HG03060 (cell line): Measurements from ENCODE around the gene SYNGR3.

Experiments used
- ATAC-seq: cut with Tn5 transposase; IDR thresholded peaks from one replicate; pipeline ENCODE4 v1.9.1; 2021; ENCODE audit warnings: low read depth, moderate number of reproducible peaks; ENCODE audit not compliant: unreplicated experiment

Gene SYNGR3

DNA sequence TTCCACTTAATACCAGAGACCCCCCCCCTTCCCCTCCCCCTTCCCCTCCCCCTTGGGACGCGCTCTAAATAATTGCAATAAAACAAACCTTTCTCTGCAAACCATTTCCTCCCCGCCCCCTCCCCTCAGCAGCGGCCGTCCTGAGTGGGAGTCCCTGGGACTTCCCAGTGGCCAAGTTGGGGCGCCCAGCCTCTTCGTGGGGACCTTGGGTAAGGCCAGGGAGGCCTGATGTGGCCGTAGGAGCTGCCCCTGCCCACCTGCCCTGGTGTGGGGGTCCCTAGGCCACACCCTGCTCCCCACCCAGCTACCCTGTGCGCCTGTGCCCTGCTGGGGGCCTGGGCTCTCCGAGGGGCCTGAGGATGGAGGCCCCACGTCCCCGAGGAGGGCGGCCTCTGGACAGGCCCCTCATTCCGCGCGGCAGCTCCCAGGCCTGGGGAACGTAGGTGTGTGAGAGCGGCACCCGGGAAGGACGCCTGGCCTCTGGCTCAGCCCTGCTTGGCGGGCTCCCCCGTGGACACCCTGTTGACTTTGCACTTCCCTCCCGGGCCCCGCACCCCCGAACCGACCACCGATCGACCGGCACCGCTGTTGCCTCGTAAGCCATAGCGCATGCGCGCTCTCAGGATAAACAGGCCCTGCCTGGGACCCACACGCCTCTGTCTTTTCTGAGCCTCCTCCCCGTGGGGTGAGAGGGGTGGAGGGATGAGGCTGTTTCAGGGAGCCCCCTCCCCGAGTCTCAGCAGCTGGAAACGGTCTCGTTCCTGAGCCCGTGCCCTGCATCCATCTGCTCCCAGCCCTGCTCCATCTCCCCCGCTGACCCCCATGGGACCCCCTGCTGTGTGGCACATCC is 48.8 kb downstream of the SYNGR3 start:
- ATAC-seq, result no peak

DNA sequence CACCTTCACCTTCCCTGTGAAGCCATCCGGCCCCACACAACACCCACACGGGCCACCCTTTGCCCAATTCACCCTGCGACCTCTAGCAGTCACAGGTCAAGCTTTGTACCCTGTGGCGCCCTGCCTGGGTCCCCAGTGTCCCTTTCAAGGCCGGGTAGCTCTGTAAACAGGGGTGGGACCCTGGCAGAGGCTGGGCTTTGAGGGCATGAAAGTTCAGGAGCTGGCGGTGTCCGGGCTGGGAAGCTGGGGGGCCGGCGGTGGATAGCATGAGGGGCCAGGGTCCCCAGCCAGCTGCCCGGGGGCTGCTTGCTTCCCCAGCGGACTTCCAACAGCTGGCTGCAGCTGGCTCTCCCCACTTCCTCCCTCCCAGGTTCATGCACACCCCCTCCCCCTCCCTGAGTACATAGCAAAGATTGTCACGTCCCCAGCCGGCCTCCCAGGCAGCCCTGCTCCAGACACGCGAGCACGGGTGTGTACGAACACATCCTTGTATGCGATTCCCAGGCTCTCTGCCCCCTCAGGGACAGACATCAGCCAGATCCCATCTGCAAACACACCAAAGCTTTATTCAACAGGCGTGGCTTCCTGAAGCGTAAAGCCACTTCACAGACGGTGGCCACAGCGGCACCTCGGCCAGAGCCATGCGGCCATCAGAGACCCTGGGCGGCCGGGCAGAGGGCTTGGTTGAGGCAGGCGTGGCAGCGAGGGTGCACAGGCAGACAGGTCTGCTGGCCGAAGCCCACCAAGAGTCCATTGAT is 49.7 kb downstream of the SYNGR3 start:
- no peak for ATAC-seq

DNA sequence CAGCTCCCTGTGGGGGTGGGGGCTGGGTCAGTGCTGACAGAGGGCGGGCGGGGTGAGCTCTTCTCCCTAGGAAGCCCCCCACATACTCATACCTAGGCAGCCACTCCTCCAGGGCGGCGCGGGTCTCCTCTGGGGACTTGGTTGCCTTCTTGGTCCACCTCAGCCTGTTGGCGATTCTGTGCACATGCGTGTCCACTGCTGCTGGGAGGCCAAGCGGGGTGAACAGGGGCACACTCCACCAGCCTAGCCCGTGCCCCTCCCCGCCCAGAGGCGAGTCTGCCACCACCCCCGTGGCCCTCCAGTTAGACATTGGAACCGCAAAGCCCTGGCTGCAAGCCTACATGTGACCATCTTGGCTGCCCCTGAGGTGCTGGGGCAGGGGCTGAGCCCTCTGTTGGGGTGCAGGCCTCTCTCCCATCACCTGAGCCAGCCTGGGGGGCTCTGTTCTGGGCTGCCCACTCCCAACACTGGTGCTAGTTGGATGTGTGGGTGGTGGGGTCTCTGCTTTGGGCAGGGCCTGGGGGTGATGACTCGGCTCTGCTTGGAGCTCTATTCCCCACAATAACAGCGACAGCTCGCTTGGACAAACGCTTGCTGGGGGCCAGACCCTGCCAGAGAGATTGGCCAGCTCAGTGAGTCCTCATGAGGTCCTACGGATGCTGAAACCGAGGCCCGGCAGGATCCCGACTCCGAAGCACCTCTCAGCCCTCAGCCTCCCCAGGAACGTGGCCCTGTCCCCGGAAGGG is 50.4 kb downstream of the SYNGR3 start:
- ATAC-seq, result no peak

DNA sequence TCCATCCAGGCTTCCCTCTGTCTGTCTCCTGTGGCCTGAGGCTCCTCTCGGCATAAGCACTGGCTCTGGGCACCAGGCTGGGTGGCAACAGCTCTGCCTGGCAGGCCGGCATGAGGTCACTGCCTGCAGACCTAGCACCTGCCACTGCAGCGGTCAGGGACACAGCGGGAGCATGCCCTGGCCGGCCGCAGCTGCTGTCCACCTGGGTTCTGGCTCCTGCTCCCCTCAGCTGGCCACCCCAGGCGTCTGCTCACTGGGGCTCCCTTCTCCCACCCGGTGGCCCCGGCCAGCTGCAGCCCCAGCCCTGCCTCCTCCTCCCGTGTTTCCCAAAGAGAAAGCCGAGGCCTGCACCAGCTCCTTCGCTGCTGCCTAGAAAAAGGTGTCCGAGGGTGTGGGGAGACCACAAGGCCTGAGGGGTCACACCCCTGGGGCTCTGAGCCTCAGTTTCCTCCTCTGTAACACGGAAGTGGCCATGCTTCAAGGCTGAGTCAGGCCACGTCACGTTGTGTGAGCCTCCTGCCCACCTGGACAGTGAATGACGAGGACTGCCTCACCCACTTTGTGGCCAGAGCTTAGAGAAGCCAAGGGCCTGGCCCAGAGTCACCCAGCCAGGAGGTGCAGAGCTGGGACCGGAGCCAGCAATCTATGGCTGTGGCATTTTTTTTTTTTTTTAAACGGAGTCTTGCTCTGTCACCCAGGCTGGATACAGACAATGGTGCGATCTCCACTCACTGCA is 51.2 kb downstream of the SYNGR3 start:
- no peak for ATAC-seq

DNA sequence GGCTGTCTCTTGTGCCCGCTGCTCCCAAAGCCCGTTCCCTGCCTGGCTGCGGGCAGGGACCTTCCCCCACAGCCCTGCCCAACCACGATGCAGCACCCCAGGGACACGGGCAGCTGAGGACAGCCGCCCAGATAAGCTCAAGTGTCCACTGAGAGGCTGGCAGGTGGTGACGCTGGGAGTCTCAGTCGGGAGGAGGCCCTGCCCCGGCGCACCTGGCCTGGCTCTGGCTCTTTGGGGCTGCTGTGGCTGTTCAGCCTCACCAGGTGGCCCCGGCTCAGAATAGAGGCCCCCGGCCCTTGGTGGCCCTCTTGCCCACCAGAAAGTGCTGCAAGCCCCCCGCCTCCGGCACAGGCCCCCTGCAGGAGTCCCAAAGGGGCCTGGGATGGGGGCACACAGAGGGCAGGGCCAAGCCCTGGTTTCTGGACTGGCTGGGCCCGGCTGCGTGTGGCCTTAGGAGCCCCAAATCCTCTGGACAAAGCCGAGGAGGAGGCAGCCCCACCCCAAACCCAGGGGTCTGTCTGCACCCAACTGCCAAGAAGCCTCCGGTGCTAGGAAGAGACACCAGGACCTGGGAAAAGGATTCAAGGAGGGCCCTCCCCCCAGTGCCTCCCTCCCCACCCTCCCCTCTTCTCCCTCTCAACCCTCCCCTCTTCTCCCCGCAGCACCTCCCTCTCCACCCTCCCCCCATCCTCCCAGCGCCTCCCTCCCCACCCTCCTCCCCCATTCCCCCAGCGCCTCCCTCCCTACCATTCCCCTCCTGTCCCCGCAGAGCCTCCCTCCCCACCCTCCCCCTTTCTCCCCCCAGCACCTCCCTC is 52.6 kb downstream of the SYNGR3 start:
- no peak for ATAC-seq

DNA sequence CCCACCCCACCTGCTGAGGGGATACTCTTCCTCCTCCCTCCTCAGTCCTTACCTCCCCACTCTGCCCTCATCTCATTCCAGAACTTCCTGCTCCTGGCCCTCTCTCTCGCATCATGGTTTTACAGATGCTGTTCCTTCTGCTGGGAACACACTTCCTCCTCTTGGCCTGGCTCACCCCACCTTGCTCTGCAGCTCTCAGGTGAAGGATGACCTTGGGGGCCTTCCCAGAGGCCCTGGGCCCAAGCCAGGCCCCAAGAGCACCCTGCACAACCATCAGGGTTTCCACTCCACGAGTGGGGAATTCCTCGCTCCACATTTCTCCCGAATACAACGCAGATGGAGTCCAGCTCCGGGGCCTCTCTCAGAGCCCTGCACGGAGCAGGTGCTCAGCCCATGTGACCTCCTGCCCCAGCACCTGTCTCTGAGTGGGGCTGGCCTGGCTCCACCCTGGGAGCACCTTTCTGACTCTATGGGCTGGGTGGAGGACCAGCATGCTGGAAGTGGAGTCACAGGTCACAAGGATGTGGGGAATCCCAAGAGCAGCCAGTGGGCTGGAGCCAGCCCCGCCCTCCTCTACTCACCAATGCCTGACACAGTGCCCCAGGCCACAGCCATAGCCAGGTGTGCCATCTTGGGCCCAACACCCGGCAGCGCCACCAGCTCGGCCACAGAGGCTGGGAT is 53.4 kb downstream of the SYNGR3 start:
- no peak for ATAC-seq
